K562 (cell line): Measurements from ENCODE around the gene ST8SIA2. TPM values are rescaled to one million over a fixed set of nuclear protein-coding genes. Genes with fewer than 3 reads are reported as not detected.

Experiments
- ATAC-seq: fragments of 200-7000 bp; cut with Tn5 transposase; 3 replicates; pipeline ENCODE4 v1.9.1; 2020; ENCODE audit warnings: moderate library complexity
- BruUV-seq: library from RNA; stranded (reverse); fragments of 400-500 nt; replicated peaks from 2 replicates; lab custom pipeline; 2021; lab: Mats Ljungman, UMichigan
- CTCF ChIA-PET: fragments of 300-600 bp; formaldehyde crosslinking; extraction: SDS; loops from one replicate; lab custom pipeline; 2021; ENCODE audit warnings: low intra/inter-chr PET ratio; lab: Yijun Ruan, JAX
- POLR2A ChIA-PET: fragments of 300-600, 350-650 bp; sonication (Branson Sonifier 250); formaldehyde crosslinking; extraction: SDS; loops from one replicate; lab custom pipeline; 2021; ENCODE audit warnings: antibody characterized with exemption, inconsistent platforms; lab: Yijun Ruan, JAX
- DNase-seq, 4 experiments: peaks; one replicate each; pipeline versions ENCODE4 v3.0.0 to v3.0.0-alpha.2; 2011 to 2018; ENCODE audit warnings: low spot score in 3 of 4, mixed read lengths in 3 of 4; ENCODE audit errors: extremely low read depth in 1 of 4
- FAIRE-seq: peaks from 2 replicates; lab custom pipeline; 2011; peaks lifted over from hg19 to GRCh38; lab: Jason Lieb, UNC
- H2AFZ ChIP-seq: 2 replicates; pipeline ENCODE4 v1.6.0; 2011; ENCODE audit warnings: low read depth, low read length, control low read depth, inconsistent platforms
- H3K27ac ChIP-seq: fragments of 200-600 bp; 3 replicates; pipeline ENCODE4 v1.8.0; 2011; ENCODE audit warnings: low read depth, mild to moderate bottlenecking, control low read depth, inconsistent platforms, low read length, moderate library complexity, mixed read lengths; ENCODE audit errors: extremely low read depth
- H3K27me3 ChIP-seq, 2 experiments: fragments of 300-600 bp in 1 of 2; 2 replicates in 1 of 2; 3 replicates in 1 of 2; pipeline versions ENCODE4 v1.6.0 to v1.8.0; 2011; ENCODE audit warnings: inconsistent platforms in 2 of 2, low read length in 2 of 2, mild to moderate bottlenecking in 1 of 2, mixed read lengths in 1 of 2, moderate library complexity in 1 of 2; ENCODE audit not compliant: control insufficient read depth in 2 of 2, insufficient read depth in 2 of 2
- H3K36me3 ChIP-seq: fragments of 300-600 bp; 3 replicates; pipeline ENCODE4 v1.8.0; 2011; ENCODE audit warnings: mild to moderate bottlenecking, low read length, inconsistent platforms; ENCODE audit not compliant: control insufficient read depth, insufficient read depth
- H3K4me1 ChIP-seq, 2 experiments: fragments of 200-600 bp in 1 of 2; replicated peaks in 1 of 2; 2 replicates in 1 of 2; 3 replicates in 1 of 2; pipeline versions ENCODE4 v1.5.1 to v1.8.0; 2011; ENCODE audit warnings: inconsistent platforms in 2 of 2, low read length in 2 of 2, mild to moderate bottlenecking in 1 of 2, mixed read lengths in 1 of 2, moderate library complexity in 1 of 2; ENCODE audit not compliant: control insufficient read depth in 2 of 2, insufficient read depth in 2 of 2
- H3K4me2 ChIP-seq: 2 replicates; pipeline ENCODE4 v1.6.1; 2011; ENCODE audit warnings: low read length, control low read depth, inconsistent platforms, mixed read lengths; ENCODE audit not compliant: insufficient read depth
- H3K4me3 ChIP-seq: fragments of 200-600 bp; sonication (generic), shearing (Covaris generic); 2 replicates; pipeline ENCODE4 v1.5.1; 2016; ENCODE audit warnings: control low read depth, inconsistent platforms
- H3K79me2 ChIP-seq: fragments of 200-600 bp; 3 replicates; pipeline ENCODE4 v1.8.0; 2011; ENCODE audit warnings: low read length, inconsistent platforms; ENCODE audit not compliant: control insufficient read depth, insufficient read depth
- H3K9ac ChIP-seq, 2 experiments: 2 replicates each; pipeline versions ENCODE4 v1.6.0 to v1.6.1; 2011; ENCODE audit warnings: low read depth in 2 of 2, low read length in 2 of 2, control low read depth in 1 of 2, inconsistent platforms in 1 of 2, mild to moderate bottlenecking in 1 of 2, mixed read lengths in 1 of 2; ENCODE audit not compliant: insufficient read depth in 1 of 2
- H3K9me1 ChIP-seq: one replicate; pipeline ENCODE4 v1.6.0; 2011; ENCODE audit warnings: inconsistent platforms, mild to moderate bottlenecking, low read length, moderate library complexity; ENCODE audit not compliant: control insufficient read depth, insufficient read depth
- H3K9me3 ChIP-seq: replicated peaks from 2 replicates; pipeline ENCODE4 v1.5.1; 2011; ENCODE audit warnings: low read depth, low read length, inconsistent platforms; ENCODE audit not compliant: control insufficient read depth, insufficient read depth
- H4K20me1 ChIP-seq: replicated peaks from 2 replicates; pipeline ENCODE4 v1.6.1; 2011; ENCODE audit warnings: low read length, inconsistent platforms, mixed read lengths; ENCODE audit not compliant: control insufficient read depth, insufficient read depth
- JUNB ChIP-seq: fragments of 450-650 bp; formaldehyde crosslinking; conservative IDR thresholded peaks from 2 replicates; pipeline ENCODE4 v1.4.0; 2020; ENCODE audit warnings: mild to moderate bottlenecking
- ZNF407 ChIP-seq: fragments of 450-650 bp; IDR thresholded peaks from 2 replicates; pipeline ENCODE4 v1.6.1; 2016; ENCODE audit warnings: low read depth
- WGBS: fragments of 100-300 bp; shearing (Covaris generic); methylation state at CpG from one replicate; pipeline ENCODE4 v1.1.6; 2016; ENCODE audit warnings: low coverage, mixed read lengths; ENCODE audit not compliant: insufficient coverage; ENCODE audit errors: missing lambda C conversion rate; 5-methylcytosine and 5-hydroxymethylcytosine counted together
- in situ Hi-C: fragments of 300-500 bp; cut with MboI; formaldehyde crosslinking; loops from 4 replicates; pipeline ENCODE4 v1.15.0; 2018; ENCODE audit warnings: inconsistent platforms, mixed read lengths
- intact Hi-C: fragments of 100-400 bp; cut with micrococcal nuclease; formaldehyde crosslinking; loops from 2 replicates; pipeline ENCODE4 v1.14.2; 2022
- polyA plus RNA-seq, 8 experiments: library from polyadenylated mRNA; depleted of rRNA in 4 of 8; stranded (reverse) in 5 of 8; unstranded in 3 of 8; fragments of >200 nt; fragmentation: Nextera tagmentation in 2 of 8; fragmentation: Illumina TruSeq in 1 of 8; extraction: Ambion mirVana in 2 of 8; extraction: Trizol in 1 of 8; gene quantifications; 2 replicates each; pipeline versions ENCODE4 v1.2.1 to v1.2.3, GENCODE V29; 2011 to 2014; ENCODE audit warnings: inconsistent platforms in 1 of 8, missing spikeins in 1 of 8
- total RNA-seq, 7 experiments: library from RNA; depleted of rRNA in 6 of 7; stranded (reverse); fragments of >200 nt in 6 of 7; fragmentation: Illumina TruSeq in 2 of 7; extraction: Trizol in 2 of 7; gene quantifications; 2 replicates each; pipeline versions ENCODE4 v1.2.1 to v1.2.3, GENCODE V29; 2011 to 2021; ENCODE audit warnings: low replicate concordance in 1 of 7

The ST8SIA2 gene
- total and polyA plus RNA-seq, 9 of the 15 experiments (the other 6 are each of a cell fraction or from before 2014, with no cell fraction given): not detected

DNA sequence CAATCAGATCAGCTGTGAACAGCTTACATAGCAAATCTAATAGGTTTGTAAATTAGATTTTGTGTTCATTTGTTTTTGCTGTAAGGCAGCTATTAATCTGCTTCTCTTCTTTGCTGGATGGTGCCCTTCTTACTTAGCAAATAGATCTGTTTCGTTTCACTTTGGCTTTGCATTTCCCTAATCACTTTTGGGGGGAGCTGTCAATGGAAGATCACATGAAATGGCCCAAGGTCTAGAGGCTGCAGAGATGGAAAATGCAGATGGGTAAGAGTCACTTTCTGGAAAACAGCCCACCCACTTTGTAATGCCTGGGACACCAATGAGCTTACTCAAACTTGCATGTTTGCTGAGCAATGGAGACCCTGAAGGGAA, 36.4 kb downstream of the ST8SIA2 start:
- Histone ChIP-seq H3K79me2 (no peaks in the 10 kb centered on the region), H3K36me3 (no peaks in the 10 kb centered on the region), H3K9ac (no peak overlapping the region), H4K20me1 (no peaks in the 10 kb centered on the region), H3K27ac (no peak overlapping the region), H2AFZ (no peak overlapping the region), H3K27me3 (peaks cover 16 to 41% of the 10 kb centered on the region in 2 experiments), H3K4me2 (no peak overlapping the region), H3K4me1 (peaks cover 0 to 7% of the 10 kb centered on the region in 2 experiments; a peak in 2 of 5 replicates), H3K4me3 (no peak overlapping the region), H3K9me1 (no peaks in the 10 kb centered on the region), H3K9me3 (no peaks in the 10 kb centered on the region)
- FAIRE-seq (no peak), DNase-seq (no peak), ATAC-seq (no peak)
- TF ChIP-seq JUNB (CRISPR knock-in tag): no peak
- TF ChIP-seq ZNF407: no peak
- in situ Hi-C loops (no loop called here), intact Hi-C loops (no loop called here)
- ChIA-PET POLR2A (interaction anchor here (1.3 kb wide), 1 partner anchor 11 kb away, joined by 6 read pairs; no protein-coding TSS in a partner anchor), CTCF (no interaction called here)
- no TSS peak for BruUV-seq
- WGBS: 0% methylated on average over 1 of the region's 1 CpG
